IPS-18c (cell line): ENCODE data around the gene SEC31A.
"Not testable (repeated sequence)": the region's sequence is repeated elsewhere in the genome, so short reads cannot be mapped to it uniquely, and the experiment has no call there.

Experiments
- H3K4me3 ChIP-seq: 2 replicates; pipeline ENCODE4 v1.7.0; 2013; ENCODE audit warnings: low read depth, mild to moderate bottlenecking, low read length, moderate library complexity; ENCODE audit not compliant: insufficient read depth
- H3K9me3 ChIP-seq: one replicate; pipeline ENCODE4 v1.6.1; 2013; ENCODE audit warnings: mild to moderate bottlenecking, low read length, moderate library complexity; ENCODE audit not compliant: control insufficient read depth, insufficient read depth

Gene SEC31A

GRCh38 chr4:82899374-82900065 lies 8.6 kb upstream of the SEC31A start:
- H3K4me3 ChIP-seq, result peak overlapping the region; percentile 83
- H3K9me3 ChIP-seq, result no peaks in the 10 kb centered on the region

GRCh38 chr4:82898322-82899243 lies 7.6 kb upstream of the SEC31A start:
- H3K9me3 ChIP-seq, result no peaks in the 10 kb centered on the region

GRCh38 chr4:82896755-82897154 lies 5.8 kb upstream of the SEC31A start:
- Histone ChIP-seq H3K4me3 (no peak overlapping the region; the same call in 1 of the 2 replicates), H3K9me3 (no peaks in the 10 kb centered on the region)

More at GRCh38 chr4:82898322-82899243, 7.6 kb upstream of the SEC31A start:
- peak overlapping the region; percentile 83 for H3K4me3 ChIP-seq

- peaks cover 2% of the 10 kb centered on the region for H3K9me3 ChIP-seq
- no peak overlapping the region for H3K4me3 ChIP-seq
These were observed 3.0 kb upstream of the SEC31A start for GRCh38 chr4:82893942-82894341.

GRCh38 chr4:82892467-82892802 lies 1.5 kb upstream of the SEC31A start:
- Histone ChIP-seq H3K4me3 (no peak overlapping the region), H3K9me3 (peaks cover 2% of the 10 kb centered on the region)

GRCh38 chr4:82891707-82892466 lies 934 bp upstream of the SEC31A start:
- Histone ChIP-seq H3K9me3 (peaks cover 2% of the 10 kb centered on the region), H3K4me3 (peak overlapping the region; percentile 98)

GRCh38 chr4:82890528-82890900 lies 439 bp downstream of the SEC31A start:
- Histone ChIP-seq H3K9me3 (peaks cover 2% of the 10 kb centered on the region), H3K4me3 (peak overlapping the region; percentile 98)

- Histone ChIP-seq H3K4me3 (peak overlapping the region; percentile 10; the same call in 1 of the 2 replicates), H3K9me3 (peaks cover 2% of the 10 kb centered on the region)
These were observed 1.7 kb downstream of the SEC31A start for GRCh38 chr4:82889287-82889686.

- no peak overlapping the region for H3K4me3 ChIP-seq
- H3K9me3 ChIP-seq, result peaks cover 2% of the 10 kb centered on the region
These were observed 4.6 kb downstream of the SEC31A start for GRCh38 chr4:82886147-82886942.

- H3K4me3 ChIP-seq, result no peak overlapping the region
- H3K9me3 ChIP-seq, result no peaks in the 10 kb centered on the region
These were observed 5.5 kb downstream of the SEC31A start for GRCh38 chr4:82885410-82885809.

- no peak overlapping the region for H3K4me3 ChIP-seq
- H3K9me3 ChIP-seq, result no peaks in the 10 kb centered on the region
These were observed 22.4 kb downstream of the SEC31A start for GRCh38 chr4:82868572-82868971.

- H3K9me3 ChIP-seq, result no peaks in the 10 kb centered on the region
- no peak overlapping the region for H3K4me3 ChIP-seq
These were observed 24.1 kb downstream of the SEC31A start for GRCh38 chr4:82866706-82867385.

- not testable (repeated sequence) for H3K4me3 ChIP-seq, H3K9me3 ChIP-seq
These were observed 24.9 kb downstream of the SEC31A start for GRCh38 chr4:82866033-82866432.

- no peak overlapping the region for H3K4me3 ChIP-seq
- no peaks in the 10 kb centered on the region for H3K9me3 ChIP-seq
These were observed 25.4 kb downstream of the SEC31A start for GRCh38 chr4:82865592-82865991.

- no peak overlapping the region for H3K4me3 ChIP-seq
- no peaks in the 10 kb centered on the region for H3K9me3 ChIP-seq
These were observed 26.5 kb downstream of the SEC31A start for GRCh38 chr4:82864336-82864979.

GRCh38 chr4:82861529-82861928 lies 29.4 kb downstream of the SEC31A start:
- H3K4me3 ChIP-seq, result no peak overlapping the region
- no peaks in the 10 kb centered on the region for H3K9me3 ChIP-seq
